ENCODE data around the gene TYMP.
A peak's percentile ranks its signal among the peaks of the same experiment; 100 is the strongest.

Gene TYMP

DNA sequence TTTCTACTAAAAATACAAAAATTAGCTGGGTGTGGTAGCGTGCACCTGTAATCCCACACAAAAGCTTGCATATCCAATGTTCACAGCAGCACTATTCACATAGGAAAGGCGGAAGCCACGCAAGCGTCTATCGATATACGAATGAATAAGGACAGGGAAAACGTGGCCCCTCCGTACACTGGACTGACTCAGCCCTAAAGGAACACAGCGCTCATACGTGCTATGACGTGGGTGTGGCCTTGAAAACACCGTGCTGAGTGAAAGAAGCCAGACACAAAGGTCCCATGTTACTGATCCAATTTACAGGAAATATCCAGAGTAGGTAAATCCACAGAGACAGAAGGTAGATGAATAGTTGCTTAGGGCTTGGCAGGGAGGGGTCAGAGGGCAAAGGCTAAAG is 29.4 kb downstream of the TYMP start:
- peaks cover 6% of the 10 kb centered on the region for H3K4me1 Mint-ChIP-seq (ENCODE audit: low read depth)
- no peak overlapping the region for H3K27ac Mint-ChIP-seq
- no peaks in the 10 kb centered on the region for H3K27me3 Mint-ChIP-seq
- no peaks in the 10 kb centered on the region for H3K36me3 Mint-ChIP-seq
- H3K4me3 Mint-ChIP-seq: no peak overlapping the region
- no peaks in the 10 kb centered on the region for H3K9me3 Mint-ChIP-seq (ENCODE audit: low read depth)

DNA sequence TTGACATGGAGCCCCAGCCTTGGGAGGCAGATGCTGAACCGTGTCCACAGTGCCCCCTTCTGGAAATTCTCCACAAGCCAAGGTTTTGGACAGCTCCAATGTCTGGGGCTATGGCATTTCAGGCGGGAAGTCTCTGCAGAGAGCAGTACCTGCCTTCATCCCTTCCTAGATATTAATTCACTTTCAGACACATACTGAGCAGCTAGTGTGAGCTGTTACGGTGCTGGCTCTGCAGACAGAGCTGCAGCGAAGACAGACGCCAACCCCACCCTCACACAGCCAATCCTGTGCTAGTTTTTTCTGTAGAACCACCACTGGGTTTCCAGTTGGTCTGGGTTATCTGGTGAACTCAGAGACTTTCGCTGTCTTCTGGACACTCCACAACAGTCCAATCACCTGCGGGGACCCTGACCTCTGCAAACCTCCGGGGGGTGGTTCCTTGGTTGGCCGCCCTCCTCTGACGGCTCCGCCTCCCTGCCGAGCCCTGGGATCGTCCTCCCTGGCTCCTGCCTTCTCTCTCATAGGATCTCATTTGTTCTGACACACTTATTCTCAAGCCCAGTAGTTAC is 31.4 kb downstream of the TYMP start:
- Mint-ChIP-seq H3K27ac (no peak overlapping the region), H3K9me3 (ENCODE audit: low read depth) (no peaks in the 10 kb centered on the region)

DNA sequence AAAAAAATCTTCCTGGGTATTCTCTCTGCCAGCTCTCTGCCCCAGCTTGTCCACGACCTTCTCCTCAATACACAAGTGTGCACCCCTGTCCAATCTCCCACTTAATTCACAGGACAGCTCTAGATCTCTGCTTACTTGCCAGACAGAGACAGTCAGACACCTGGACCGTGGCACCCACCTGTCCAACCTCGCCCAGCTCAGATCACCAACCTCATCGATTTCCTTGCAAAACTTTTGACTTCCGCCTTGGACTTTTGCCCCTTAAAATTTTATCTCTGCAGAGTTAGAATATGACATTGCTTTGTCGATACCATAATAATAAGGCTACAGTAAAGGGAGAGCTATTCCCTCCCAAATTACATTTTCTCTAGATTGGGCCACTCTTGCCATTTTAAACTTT is 32.7 kb downstream of the TYMP start:
- Mint-ChIP-seq H3K4me1 (ENCODE audit: low read depth) (peaks cover 6% of the 10 kb centered on the region), H3K27ac (no peak overlapping the region), H3K27me3 (no peaks in the 10 kb centered on the region), H3K4me3 (no peak overlapping the region), H3K36me3 (no peaks in the 10 kb centered on the region), H3K9me3 (ENCODE audit: low read depth) (no peaks in the 10 kb centered on the region)

More for the DNA sequence above, 31.4 kb downstream of the TYMP start:
- peak overlapping the region; percentile 41 for H3K4me3 Mint-ChIP-seq
- H3K4me1 Mint-ChIP-seq (ENCODE audit: low read depth): peaks cover 6% of the 10 kb centered on the region
- H3K27me3 Mint-ChIP-seq: no peaks in the 10 kb centered on the region
- H3K36me3 Mint-ChIP-seq: no peaks in the 10 kb centered on the region

DNA sequence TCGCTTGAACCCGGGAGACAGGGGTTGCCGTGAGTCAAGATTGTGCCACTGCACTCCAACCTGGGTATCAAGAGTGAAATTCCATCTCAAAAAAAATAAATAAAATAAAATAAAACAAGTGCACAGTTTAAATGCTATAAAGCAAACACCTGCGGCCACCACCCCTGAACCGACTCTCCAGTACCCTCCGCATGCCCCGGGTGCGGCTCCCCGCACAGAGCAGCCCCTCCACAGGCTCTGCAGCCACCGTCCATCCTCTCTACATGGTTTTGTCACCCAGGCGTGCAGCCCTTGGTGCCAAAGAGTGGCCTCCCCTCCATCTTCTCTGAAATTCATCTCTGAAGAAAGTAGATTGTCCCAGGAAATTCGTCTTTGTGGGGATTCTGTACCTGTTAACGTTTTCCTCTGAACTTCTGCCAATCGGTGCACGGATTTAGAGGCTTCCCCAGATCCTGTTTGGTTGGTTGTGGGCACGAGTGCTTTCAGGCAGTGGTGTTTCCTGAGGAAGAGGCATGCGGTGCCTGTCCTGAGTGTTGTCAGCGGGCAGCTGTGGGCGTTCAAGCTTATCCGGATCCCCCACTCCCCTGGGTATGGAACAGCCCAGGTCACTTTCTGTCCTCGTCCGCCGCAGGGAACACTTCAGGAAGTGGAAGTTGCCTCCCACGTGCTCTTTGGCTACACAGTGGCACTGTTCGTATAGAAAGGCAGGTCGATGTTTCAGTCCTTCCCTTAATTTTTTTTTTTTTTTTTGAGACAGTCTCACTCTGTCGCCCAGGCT is 39.1 kb downstream of the TYMP start:
- peak overlapping the region; percentile 32 for H3K4me3 Mint-ChIP-seq
- H3K27ac Mint-ChIP-seq: peak overlapping the region; percentile 66
- H3K4me1 Mint-ChIP-seq (ENCODE audit: low read depth): peaks cover 6% of the 10 kb centered on the region
- H3K36me3 Mint-ChIP-seq: no peaks in the 10 kb centered on the region
- no peaks in the 10 kb centered on the region for H3K9me3 Mint-ChIP-seq (ENCODE audit: low read depth)
- no peaks in the 10 kb centered on the region for H3K27me3 Mint-ChIP-seq

DNA sequence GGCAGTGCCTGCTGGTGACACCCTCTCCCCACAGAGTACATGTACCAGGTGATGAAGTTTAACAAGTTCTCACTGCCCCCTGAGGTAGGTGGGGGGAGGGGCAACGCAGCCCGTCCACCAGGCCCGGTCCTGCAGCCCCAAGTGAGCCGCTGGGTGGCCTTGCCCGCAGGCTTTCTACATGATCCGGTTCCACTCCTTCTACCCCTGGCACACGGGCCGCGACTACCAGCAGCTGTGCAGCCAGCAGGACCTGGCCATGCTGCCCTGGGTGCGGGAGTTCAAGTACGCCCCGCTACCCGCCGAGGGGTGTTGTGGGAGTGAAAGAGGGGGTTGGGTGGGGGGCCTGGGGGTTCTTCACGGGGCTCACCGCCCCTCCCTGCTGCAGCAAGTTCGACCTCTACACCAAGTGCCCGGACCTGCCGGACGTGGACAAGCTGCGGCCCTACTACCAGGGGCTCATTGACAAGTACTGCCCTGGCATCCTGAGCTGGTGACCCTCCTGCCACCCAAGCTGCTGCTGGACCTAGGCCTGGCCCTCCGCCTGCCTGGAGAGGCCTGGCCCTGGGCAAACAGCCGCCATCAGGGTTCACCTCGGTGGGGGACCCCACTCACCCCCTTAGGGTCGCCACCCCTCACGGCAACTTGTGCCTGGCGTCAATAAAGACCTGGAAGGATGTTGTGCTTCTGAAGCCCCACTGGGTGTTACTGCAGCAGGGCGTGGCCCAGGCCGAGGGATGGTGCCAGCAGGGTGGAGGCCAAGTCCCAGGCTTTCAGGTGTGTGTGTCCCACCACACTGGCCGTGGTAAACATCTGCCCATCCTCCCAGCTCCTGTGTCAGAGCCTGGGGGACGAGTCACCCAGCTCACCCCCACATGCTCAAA is 40.2 kb downstream of the TYMP start:
- Mint-ChIP-seq H3K9me3 (ENCODE audit: low read depth) (no peaks in the 10 kb centered on the region), H3K4me3 (no peak overlapping the region), H3K27ac (no peak overlapping the region), H3K4me1 (ENCODE audit: low read depth) (peaks cover 9% of the 10 kb centered on the region), H3K27me3 (no peaks in the 10 kb centered on the region), H3K36me3 (no peaks in the 10 kb centered on the region)

DNA sequence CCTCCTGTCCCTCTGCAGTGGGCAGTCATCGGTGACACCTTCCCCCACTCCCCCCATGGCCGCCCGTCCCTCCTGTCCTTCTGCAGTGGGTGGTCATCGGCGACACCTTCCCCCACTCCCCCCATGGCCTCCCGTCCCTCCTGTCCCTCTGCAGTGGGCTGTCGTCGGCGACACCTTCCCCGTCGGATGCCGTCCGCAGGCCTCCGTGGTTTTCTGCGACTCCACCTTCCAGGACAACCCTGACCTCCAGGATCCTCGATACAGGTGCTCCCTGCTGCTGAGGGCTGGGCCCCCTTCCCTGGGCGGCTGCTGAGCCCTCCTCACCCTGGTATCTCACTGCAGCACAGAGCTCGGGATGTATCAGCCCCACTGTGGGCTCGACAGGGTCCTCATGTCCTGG is 40.9 kb downstream of the TYMP start:
- no peak overlapping the region for H3K27ac Mint-ChIP-seq
- no peaks in the 10 kb centered on the region for H3K27me3 Mint-ChIP-seq
- H3K36me3 Mint-ChIP-seq: no peaks in the 10 kb centered on the region
- no peaks in the 10 kb centered on the region for H3K9me3 Mint-ChIP-seq (ENCODE audit: low read depth)
- H3K4me3 Mint-ChIP-seq: no peak overlapping the region
- H3K4me1 Mint-ChIP-seq (ENCODE audit: low read depth): peaks cover 9% of the 10 kb centered on the region

DNA sequence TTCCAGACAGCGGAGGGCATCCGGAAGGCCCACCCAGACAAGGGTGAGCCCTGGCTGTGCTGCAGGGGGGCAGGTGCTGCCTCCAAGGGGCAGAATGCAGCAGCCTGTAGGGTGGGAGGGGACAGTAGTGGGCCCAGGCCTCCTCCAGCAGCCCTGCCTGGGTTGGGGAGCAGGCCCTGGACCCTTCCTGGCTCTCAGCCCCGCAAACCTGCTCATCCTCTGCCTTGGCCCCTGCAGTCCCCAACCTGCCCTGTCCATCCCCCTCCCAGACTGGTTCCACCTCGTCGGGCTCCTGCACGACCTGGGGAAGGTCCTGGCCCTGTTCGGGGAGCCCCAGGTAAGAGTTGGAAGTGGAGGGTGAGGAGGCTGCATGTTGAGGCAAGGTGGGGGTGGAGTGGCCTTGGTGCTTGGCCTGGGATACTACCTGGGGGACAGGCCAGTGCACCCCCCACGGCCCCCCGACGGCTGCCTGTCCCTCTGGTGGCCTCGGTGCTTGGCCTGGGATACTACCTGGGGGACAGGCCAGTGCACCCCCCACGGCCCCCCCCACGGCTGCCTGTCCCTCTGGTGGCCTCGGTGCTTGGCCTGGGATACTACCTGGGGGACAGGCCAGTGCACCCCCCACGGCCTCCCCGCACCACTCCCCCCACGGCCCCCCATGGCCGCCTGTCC is 41.7 kb downstream of the TYMP start:
- H3K27me3 Mint-ChIP-seq: no peaks in the 10 kb centered on the region
- no peaks in the 10 kb centered on the region for H3K36me3 Mint-ChIP-seq
- H3K27ac Mint-ChIP-seq: no peak overlapping the region
- peaks cover 9% of the 10 kb centered on the region for H3K4me1 Mint-ChIP-seq (ENCODE audit: low read depth)
- H3K9me3 Mint-ChIP-seq (ENCODE audit: low read depth): no peaks in the 10 kb centered on the region
- H3K4me3 Mint-ChIP-seq: no peak overlapping the region

DNA sequence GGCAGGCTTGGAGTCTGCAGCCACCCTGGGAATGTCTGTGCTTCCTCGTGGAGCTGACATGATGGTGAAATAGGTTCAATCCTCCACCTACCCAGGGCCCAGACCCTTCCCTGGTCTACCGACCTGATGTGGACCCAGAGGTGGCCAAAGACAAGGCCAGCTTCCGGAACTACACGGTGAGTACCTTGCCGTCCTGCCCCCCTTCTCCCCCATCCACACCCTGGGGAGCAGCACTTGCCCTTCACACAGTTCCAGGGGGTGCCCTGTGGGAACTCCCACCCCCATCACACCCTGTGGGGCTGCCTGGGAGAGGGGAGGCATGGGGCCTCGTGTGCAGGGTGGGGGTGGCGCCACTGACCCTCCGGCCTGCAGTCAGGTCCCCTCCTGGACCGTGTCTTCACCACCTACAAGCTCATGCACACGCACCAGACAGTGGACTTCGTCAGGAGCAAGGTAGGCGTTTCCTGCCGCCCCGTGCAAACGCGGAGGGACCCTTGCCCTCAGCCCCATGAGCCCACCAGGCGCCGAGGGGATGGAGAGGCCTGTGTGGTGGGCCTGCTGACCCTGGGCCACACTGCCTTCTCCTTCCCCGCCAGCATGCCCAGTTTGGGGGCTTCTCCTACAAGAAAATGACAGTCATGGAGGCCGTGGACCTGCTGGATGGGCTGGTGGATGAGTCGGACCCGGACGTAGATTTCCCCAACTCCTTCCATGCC is 42.4 kb downstream of the TYMP start:
- no peaks in the 10 kb centered on the region for H3K27me3 Mint-ChIP-seq
- no peaks in the 10 kb centered on the region for H3K36me3 Mint-ChIP-seq
- H3K27ac Mint-ChIP-seq: no peak overlapping the region
- H3K9me3 Mint-ChIP-seq (ENCODE audit: low read depth): no peaks in the 10 kb centered on the region
- no peak overlapping the region for H3K4me3 Mint-ChIP-seq
- H3K4me1 Mint-ChIP-seq (ENCODE audit: low read depth): peaks cover 9% of the 10 kb centered on the region

DNA sequence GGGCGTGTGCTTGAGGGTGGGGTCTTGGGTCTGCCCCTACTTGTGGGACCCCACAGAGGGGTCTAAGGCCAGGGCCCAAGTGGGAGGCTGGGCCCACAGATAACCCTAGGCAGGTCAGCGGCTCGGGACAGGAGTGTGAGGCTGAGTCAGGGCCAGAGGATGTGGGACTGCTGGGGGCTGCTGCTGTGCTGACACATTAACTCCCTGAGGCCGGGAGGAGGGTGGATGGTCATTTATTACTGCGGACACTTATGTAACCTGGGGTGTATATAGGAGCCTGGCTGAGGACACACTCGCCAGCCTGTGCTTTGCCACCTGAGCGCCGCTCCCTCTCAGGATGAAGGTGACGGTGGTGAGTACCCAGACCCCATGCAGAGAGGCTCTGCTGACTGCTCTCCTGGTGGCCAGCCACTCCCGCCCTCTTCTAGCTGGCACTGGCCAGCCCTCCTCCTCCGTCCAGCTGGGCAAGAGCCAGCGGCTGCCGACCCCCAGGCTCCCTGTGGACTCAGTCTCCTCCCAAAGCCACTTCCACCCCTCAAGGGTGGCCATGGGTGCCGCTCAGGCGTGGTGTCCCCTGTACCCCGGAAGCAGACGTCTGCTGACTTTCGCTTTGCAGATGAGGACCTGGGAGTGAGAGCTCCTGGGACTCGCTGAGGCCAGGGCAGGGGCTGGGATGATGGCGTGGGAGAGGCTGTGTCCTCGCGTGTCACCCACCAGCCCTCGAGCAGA is 43.1 kb downstream of the TYMP start, which contains the start of gene MIOX:
TSS of gene MIOX (plus strand) at position 299 of the 729 bp plus-strand sequence. CDS start at position 338, 39 bp downstream.
- Mint-ChIP-seq H3K27ac (no peak within 1 kb of the TSS), H3K4me1 (ENCODE audit: low read depth) (peaks cover 9% of the 10 kb centered on the region), H3K27me3 (no peaks in the 10 kb centered on the region), H3K4me3 (no peak within 1 kb of the TSS), H3K9me3 (ENCODE audit: low read depth) (no peaks in the 10 kb centered on the region), H3K36me3 (no peaks in the 10 kb centered on the region)

DNA sequence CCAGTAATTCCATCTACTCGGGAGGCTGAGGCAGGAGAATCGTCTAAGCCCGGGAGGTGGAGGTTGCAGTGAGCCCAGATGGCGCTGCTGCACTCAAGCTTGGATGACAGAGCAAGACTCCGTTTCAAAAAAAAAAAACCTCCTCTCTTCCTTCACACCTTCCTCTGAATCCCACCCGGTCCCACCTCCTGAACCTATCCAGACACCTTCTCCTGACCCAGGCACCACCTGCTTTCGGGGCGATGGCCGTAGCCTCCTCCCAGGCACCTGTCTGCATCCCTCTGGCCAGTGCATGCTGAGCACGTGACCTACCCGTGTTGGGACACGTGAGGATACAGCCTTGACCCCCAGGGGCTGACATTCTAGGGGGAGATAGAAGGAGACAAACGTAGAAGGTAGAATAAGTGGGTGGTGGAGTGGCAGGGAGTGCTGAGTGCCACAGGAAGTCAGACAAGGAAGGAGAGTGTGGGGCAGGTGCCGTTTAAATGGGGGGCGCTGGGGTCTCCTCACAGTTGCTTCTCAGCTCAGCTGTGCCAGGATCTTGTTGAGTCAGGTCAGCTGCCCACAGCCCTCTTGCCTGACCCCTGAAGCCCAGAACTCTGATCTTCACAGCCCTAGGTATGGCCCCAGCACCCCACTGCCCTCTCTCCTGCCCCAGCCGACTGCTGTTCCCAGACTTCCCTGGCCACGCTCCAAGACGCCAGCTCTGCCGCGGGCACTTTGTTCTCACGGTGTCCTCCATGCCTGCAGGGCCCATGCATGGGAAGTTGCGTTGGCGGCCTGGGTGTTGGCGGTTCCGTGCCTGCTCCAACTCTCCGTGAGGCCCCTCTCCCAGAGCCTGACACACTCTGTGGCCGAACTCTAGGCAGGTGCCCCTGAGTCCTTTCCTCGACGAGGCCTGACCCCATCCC is 44.3 kb downstream of the TYMP start:
- H3K4me3 Mint-ChIP-seq: no peak overlapping the region
- no peaks in the 10 kb centered on the region for H3K27me3 Mint-ChIP-seq
- H3K4me1 Mint-ChIP-seq (ENCODE audit: low read depth): peaks cover 3% of the 10 kb centered on the region
- H3K27ac Mint-ChIP-seq: no peak overlapping the region
- H3K9me3 Mint-ChIP-seq (ENCODE audit: low read depth): no peaks in the 10 kb centered on the region
- H3K36me3 Mint-ChIP-seq: no peaks in the 10 kb centered on the region

DNA sequence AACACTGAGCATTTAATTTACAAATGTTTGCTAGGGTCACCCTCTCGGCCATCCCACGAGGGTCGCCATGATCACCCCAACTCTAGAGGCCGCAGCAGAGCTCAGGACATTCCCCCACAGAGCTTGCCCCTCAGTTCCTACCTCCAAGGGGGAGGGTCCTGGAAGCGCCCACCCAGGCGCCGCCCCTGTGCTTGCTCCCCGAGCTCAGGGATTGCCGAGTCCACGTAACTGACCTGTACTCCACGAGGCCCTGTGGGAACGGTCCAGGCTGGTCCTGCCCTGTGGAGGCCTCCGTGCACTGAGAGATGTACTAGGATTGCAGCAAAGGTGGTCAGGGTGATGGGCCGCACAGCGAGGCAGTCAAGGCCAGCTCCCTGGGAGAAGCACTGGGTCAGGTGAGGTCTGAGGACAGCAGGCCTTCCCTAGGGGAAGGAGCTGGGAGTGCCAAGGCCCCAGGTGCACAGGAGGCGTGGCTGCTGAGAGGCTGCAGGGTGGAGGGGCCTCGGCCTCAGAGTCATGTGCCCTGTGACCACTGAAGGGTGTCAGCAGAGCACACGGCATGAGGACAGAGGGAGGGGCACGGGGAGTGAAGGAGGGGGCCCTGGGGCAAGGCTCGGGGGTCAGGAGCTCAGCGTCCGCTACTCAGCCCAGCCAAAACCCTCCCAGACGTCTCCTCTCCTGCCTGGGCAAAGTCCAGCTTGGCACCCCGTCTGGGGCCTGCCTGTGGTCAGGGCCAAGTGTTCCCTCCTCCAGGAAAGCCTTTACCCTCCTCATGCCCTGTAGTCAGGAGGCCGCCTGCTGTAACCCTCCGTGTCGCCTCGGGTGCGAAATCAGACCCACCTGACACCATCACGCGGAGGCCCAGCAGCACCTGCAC is 45.6 kb downstream of the TYMP start:
- H3K9me3 Mint-ChIP-seq (ENCODE audit: low read depth): no peaks in the 10 kb centered on the region
- H3K27me3 Mint-ChIP-seq: no peaks in the 10 kb centered on the region
- H3K27ac Mint-ChIP-seq: no peak overlapping the region
- no peak overlapping the region for H3K4me3 Mint-ChIP-seq
- H3K4me1 Mint-ChIP-seq (ENCODE audit: low read depth): peaks cover 9% of the 10 kb centered on the region
- H3K36me3 Mint-ChIP-seq: no peaks in the 10 kb centered on the region

DNA sequence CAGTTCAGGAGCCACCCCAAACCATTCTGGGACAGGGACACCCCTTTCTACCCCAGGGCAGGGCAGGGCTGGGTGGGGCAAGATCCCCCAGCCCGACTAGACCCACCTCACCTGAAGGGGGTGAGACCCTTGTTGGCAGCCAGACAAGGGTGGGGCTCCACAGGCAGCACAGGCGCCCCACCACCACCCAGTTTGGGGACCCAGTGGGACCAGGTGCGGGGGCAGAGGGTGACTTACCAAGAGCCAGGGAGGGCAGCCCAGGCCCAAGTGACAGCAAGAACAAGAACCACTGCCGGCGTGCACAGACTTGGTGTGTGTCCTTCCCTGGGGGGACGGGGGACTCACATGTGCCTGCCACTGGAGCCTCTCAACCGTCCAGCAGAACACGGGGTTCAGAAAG is 46.3 kb downstream of the TYMP start:
- Mint-ChIP-seq H3K9me3 (ENCODE audit: low read depth) (no peaks in the 10 kb centered on the region), H3K36me3 (no peaks in the 10 kb centered on the region), H3K4me3 (no peak overlapping the region), H3K4me1 (ENCODE audit: low read depth) (peaks cover 9% of the 10 kb centered on the region), H3K27me3 (no peaks in the 10 kb centered on the region), H3K27ac (no peak overlapping the region)

Data from activated naive CD8-positive, alpha-beta T cell (primary cell).